ENCODE measurements around the gene YDJC. TPM values are rescaled to one million over a fixed set of nuclear protein-coding genes. Genes with fewer than 3 reads are reported as not detected.
"Not testable (repeated sequence)": the region's sequence is repeated elsewhere in the genome, so short reads cannot be mapped to it uniquely, and the experiment has no call there.

The YDJC gene
- total and polyA plus RNA-seq, 2 donors from 2014 or later: 24.7 to 28.2 TPM

DNA sequence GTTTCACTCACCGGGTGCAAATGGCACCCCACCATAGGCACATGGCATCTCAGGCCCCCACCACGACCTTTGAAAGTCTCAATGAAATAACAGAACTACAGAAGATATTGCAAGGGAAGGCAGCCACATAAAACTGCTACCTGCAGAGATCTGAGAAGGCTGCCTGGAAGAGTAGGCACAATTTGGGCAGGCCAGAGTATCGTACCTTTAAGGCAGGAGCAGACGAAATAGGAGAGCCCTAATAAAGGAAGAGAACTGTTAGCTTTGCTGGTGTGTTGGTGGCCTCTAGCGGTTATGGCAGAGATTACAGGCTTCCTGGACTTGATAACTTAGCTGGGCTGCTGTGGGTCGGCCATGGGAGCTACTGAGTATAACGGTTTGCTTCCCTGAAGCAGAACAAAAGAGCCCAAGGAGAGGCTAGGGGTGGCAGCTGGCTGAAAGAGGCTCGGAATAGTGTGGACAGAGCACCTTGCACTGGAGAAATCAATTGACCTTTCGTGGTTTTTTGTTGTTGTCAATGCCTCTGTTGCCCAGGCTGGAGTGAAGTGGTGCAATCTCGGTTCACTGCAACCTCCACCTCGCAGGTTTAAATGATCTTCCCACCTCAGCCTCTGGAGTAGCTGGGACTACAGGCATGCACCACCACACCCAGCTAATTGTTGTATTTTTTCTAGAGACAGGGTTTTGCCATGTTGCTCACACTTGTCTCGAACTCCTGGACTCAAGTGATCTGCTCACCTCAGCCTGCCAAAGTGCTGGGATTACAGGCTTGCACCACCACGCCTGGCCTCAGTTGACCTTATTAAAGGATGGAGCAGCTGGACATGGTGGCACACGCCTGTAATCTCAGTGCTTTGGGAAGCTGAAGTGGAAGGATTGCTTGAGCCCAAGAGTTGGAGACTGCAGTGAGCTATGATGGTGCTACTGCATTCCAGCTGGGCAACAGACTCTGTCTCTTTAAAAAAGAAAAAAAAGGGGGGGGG is 17.1 kb upstream of the YDJC start:
- no peaks in the 10 kb centered on the region for H3K9me3 ChIP-seq (ENCODE audit: control insufficient read depth in 2 of 3, insufficient read depth in 1 of 3, low read length in 3 of 3)
- FAIRE-seq (no peak), DNase-seq (peak in 4 of 5 donors; percentile 84 to 94 (median 90))

GRCh38 chr22:21645513-21645912 is 15.7 kb upstream of the YDJC start:
- H3K4me3 ChIP-seq (ENCODE audit: low read length in 3 of 3); H3K9me3 ChIP-seq (ENCODE audit: control insufficient read depth in 2 of 3, insufficient read depth in 1 of 3, low read length in 3 of 3); H3K36me3 ChIP-seq (ENCODE audit: control insufficient read depth in 2 of 3, insufficient read depth in 3 of 3, low read length in 3 of 3); DNase-seq; H3K27me3 ChIP-seq (ENCODE audit: control insufficient read depth, insufficient read depth, low read length); H3K27ac ChIP-seq (ENCODE audit: low read depth in 2 of 2, low read length in 2 of 2); FAIRE-seq; H3K9ac ChIP-seq (ENCODE audit: low read length in 3 of 3); intact Hi-C loops (cut with DNase I): not testable (repeated sequence)
- H3K4me1 ChIP-seq (ENCODE audit: control insufficient read depth in 2 of 3, insufficient read depth in 2 of 3, low read depth in 1 of 3, low read length in 3 of 3): peaks cover 0 to 12% (median 0%) of the 10 kb centered on the region in 3 donors

More for the DNA sequence above, 17.1 kb upstream of the YDJC start:
- Histone ChIP-seq H3K27me3 (ENCODE audit: control insufficient read depth, insufficient read depth, low read length) (no peaks in the 10 kb centered on the region), H3K4me3 (ENCODE audit: low read length in 3 of 3) (no peak overlapping the region), H3K36me3 (ENCODE audit: control insufficient read depth in 2 of 3, insufficient read depth in 3 of 3, low read length in 3 of 3) (peaks cover 0 to 3% (median 0%) of the 10 kb centered on the region in 3 donors), H3K9ac (ENCODE audit: low read length in 3 of 3) (no peak overlapping the region), H3K4me1 (ENCODE audit: control insufficient read depth in 2 of 3, insufficient read depth in 2 of 3, low read depth in 1 of 3, low read length in 3 of 3) (peaks cover 0 to 7% (median 7%) of the 10 kb centered on the region in 3 donors), H3K27ac (ENCODE audit: low read depth in 2 of 2, low read length in 2 of 2) (no peak overlapping the region)
- TF ChIP-seq CTCF (IDR thresholded peaks at IDR 0.05; ENCODE audit: borderline replicate concordance, extremely low read depth, insufficient read depth): peak; percentile 78
- intact Hi-C loops (cut with DNase I): no loop called here

DNA sequence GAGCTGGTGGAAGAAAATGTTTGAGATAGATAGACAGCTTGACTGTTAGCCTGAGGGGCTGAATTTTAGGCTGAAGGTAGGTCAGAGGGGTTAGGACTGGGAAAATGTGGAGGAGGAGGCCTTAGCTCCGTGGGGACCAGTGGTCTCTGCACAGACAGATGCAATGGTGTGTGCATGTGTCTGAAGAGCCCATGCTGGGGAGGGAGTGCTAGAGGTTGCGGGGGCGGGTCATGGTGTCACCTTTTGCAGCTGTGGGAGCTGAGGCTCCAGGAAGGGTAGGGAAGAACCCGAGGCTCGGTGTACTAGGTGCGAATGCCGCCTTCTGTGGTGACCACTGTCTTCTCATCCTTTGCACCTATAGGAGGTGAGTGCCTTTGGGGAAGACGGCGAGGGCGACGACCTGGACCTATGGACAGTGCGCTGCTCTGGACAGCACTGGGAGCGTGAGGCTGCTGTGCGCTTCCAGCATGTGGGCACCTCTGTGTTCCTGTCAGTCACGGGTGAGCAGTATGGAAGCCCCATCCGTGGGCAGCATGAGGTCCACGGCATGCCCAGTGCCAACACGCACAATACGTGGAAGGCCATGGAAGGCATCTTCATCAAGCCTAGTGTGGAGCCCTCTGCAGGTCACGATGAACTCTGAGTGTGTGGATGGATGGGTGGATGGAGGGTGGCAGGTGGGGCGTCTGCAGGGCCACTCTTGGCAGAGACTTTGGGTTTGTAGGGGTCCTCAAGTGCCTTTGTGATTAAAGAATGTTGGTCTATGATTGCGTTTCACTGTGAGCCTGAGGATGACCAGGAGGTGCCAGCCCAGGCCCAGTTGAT is 13.9 kb upstream of the YDJC start:
- Histone ChIP-seq H3K4me3 (ENCODE audit: low read length in 3 of 3) (peak overlapping the region in 1 of 3 donors; percentile 71), H3K36me3 (ENCODE audit: control insufficient read depth in 2 of 3, insufficient read depth in 3 of 3, low read length in 3 of 3) (peaks cover 0 to 1% (median 0%) of the 10 kb centered on the region in 3 donors), H3K27me3 (ENCODE audit: control insufficient read depth, insufficient read depth, low read length) (no peaks in the 10 kb centered on the region), H3K4me1 (ENCODE audit: control insufficient read depth in 2 of 3, insufficient read depth in 2 of 3, low read depth in 1 of 3, low read length in 3 of 3) (peaks cover 0 to 12% (median 0%) of the 10 kb centered on the region in 3 donors), H3K27ac (ENCODE audit: low read depth in 2 of 2, low read length in 2 of 2) (no peak overlapping the region), H3K9me3 (ENCODE audit: control insufficient read depth in 2 of 3, insufficient read depth in 1 of 3, low read length in 3 of 3) (no peaks in the 10 kb centered on the region), H3K9ac (ENCODE audit: low read length in 3 of 3) (no peak overlapping the region)
- intact Hi-C loops (cut with DNase I): no loop called here
- DNase-seq (no peak), FAIRE-seq (no peak)
- no peak for TF ChIP-seq CTCF (IDR thresholded peaks at IDR 0.05; ENCODE audit: borderline replicate concordance, extremely low read depth, insufficient read depth)
